CD4-positive, alpha-beta T cell (primary cell): ENCODE measurements around the gene GPN2. TPM values are rescaled to one million over a fixed set of nuclear protein-coding genes. Genes with fewer than 3 reads are reported as not detected.
A peak's percentile ranks its signal among the peaks of the same experiment; 100 is the strongest.

ENCODE experiments used
- ATAC-seq: fragments of 200-7000 bp; cut with Tn5 transposase; one replicate; pipeline ENCODE4 v1.10.0; 2022; ENCODE audit warnings: mild to moderate bottlenecking; ENCODE audit not compliant: poor library complexity
- CTCF ChIA-PET: fragments of 350-600 bp; sonication (Branson Sonifier 250); formaldehyde crosslinking; loops from one replicate; lab custom pipeline; 2021; ENCODE audit warnings: antibody characterized with exemption, inconsistent platforms; lab: Charles Lee
- POLR2A ChIA-PET: fragments of 350-600 bp; sonication (Branson Sonifier 250); formaldehyde crosslinking; loops from one replicate; lab custom pipeline; 2021; ENCODE audit warnings: antibody characterized with exemption, inconsistent platforms; lab: Charles Lee
- DNase-seq, 14 experiments: peaks; one replicate each; pipeline ENCODE4 v3.0.0-alpha.2; 2013 to 2020; ENCODE audit warnings: mixed read lengths in 2 of 14
- H3K27ac ChIP-seq, 2 donors: one replicate each; pipeline versions ENCODE4 v1.5.1 to v1.7.0; 2013; ENCODE audit warnings: low read length in 2 of 2, low read depth in 1 of 2, mild to moderate bottlenecking in 1 of 2
- H3K27me3 ChIP-seq, 2 experiments: 1 replicate in 1 of 2; 2 replicates in 1 of 2; pipeline versions ENCODE4 v1.6.1 to v1.7.0; 2013; ENCODE audit warnings: low read length in 2 of 2, control low read depth in 1 of 2, mild to moderate bottlenecking in 1 of 2, moderate library complexity in 1 of 2; ENCODE audit not compliant: insufficient read depth in 2 of 2, control insufficient read depth in 1 of 2
- H3K36me3 ChIP-seq: one replicate; pipeline ENCODE4 v1.6.1; 2013; ENCODE audit warnings: low read length, control low read depth; ENCODE audit not compliant: insufficient read depth
- H3K4me1 ChIP-seq: one replicate; pipeline ENCODE4 v1.6.1; 2013; ENCODE audit warnings: low read length, control low read depth; ENCODE audit not compliant: insufficient read depth
- H3K4me3 ChIP-seq: one replicate; pipeline ENCODE4 v1.5.1; 2013; ENCODE audit warnings: mild to moderate bottlenecking, low read length, moderate library complexity
- H3K9me3 ChIP-seq, 2 experiments: 1 replicate in 1 of 2; 2 replicates in 1 of 2; pipeline versions ENCODE4 v1.6.1 to v1.7.0; 2013; ENCODE audit warnings: low read length in 2 of 2, mild to moderate bottlenecking in 2 of 2, control low read depth in 1 of 2, moderate library complexity in 1 of 2; ENCODE audit not compliant: control insufficient read depth in 1 of 2, insufficient read depth in 1 of 2
- H3K27ac Mint-ChIP-seq: one replicate; pipeline ENCODE4 v1.8.0; 2020; ENCODE audit warnings: mixed read lengths
- H3K27me3 Mint-ChIP-seq: one replicate; pipeline ENCODE4 v1.8.0; 2021; ENCODE audit warnings: mixed read lengths
- H3K36me3 Mint-ChIP-seq: one replicate; pipeline ENCODE4 v1.8.0; 2021; ENCODE audit warnings: low read depth, mixed read lengths
- H3K4me1 Mint-ChIP-seq: one replicate; pipeline ENCODE4 v1.8.0; 2021; ENCODE audit warnings: low read depth, mixed read lengths
- H3K4me3 Mint-ChIP-seq: one replicate; pipeline ENCODE4 v1.8.0; 2020; ENCODE audit warnings: mild to moderate bottlenecking, mixed read lengths
- H3K9me3 Mint-ChIP-seq: one replicate; pipeline ENCODE4 v1.8.0; 2020; ENCODE audit warnings: mixed read lengths
- CTCF ChIP-seq: fragments of 200-600 bp; IDR thresholded peaks from one replicate; pipeline ENCODE4 v1.8.0; 2022; ENCODE audit warnings: antibody characterized with exemption, mild to moderate bottlenecking
- intact Hi-C, 2 experiments: fragments of 100-400 bp; cut with DNase I in 1 of 2; cut with micrococcal nuclease in 1 of 2; formaldehyde crosslinking; loops; one replicate each; pipeline versions ENCODE4 v1.15.1 to v1.9.0; 2023 to 2025; cut with DNase I, micrococcal nuclease
- total RNA-seq, 174 experiments: library from RNA in 2 of 174; stranded (reverse) in 2 of 174; gene quantifications; one replicate each; pipeline ENCODE4 v1.2.3 and lab custom pipeline; 2021 to 2026

The GPN2 gene
- total RNA-seq, 2 experiments from 2014 or later, result 42.0 to 44.4 TPM

- Mint-ChIP-seq H3K4me1 (peaks cover 76% of the 10 kb centered on the region), H3K9me3 (no peaks in the 10 kb centered on the region), H3K36me3 (peaks cover 33% of the 10 kb centered on the region), H3K27me3 (no peaks in the 10 kb centered on the region), H3K4me3 (peak overlapping the region; percentile 94), H3K27ac (peak overlapping the region; percentile 100)
- no peaks in the 10 kb centered on the region for H3K9me3 ChIP-seq
- ChIA-PET POLR2A (no interaction called here), CTCF (interaction anchor here (1.4 kb wide), 1 partner anchor 8 kb away, joined by 6 read pairs; no protein-coding TSS in a partner anchor)
- intact Hi-C loops, result no loop called here
- peak overlapping the region; percentile 72 to 80 for H3K27ac ChIP-seq
- ATAC-seq (no peak), DNase-seq (no peak)
- H3K4me1 ChIP-seq, result peaks cover 70% of the 10 kb centered on the region
- H3K27me3 ChIP-seq, result no peaks in the 10 kb centered on the region
- TF ChIP-seq CTCF, result no peak
- peak overlapping the region; percentile 71 for H3K4me3 ChIP-seq
- H3K36me3 ChIP-seq, result peaks cover 16% of the 10 kb centered on the region
Observed at GRCh38 chr1:26827106-26827604, 62.9 kb downstream of the GPN2 start.

- intact Hi-C loops, result no loop called here
- H3K27me3 Mint-ChIP-seq, result no peaks in the 10 kb centered on the region
- H3K4me1 Mint-ChIP-seq, result peaks cover 69% of the 10 kb centered on the region
- Histone ChIP-seq H3K4me1 (peaks cover 66% of the 10 kb centered on the region), H3K27me3 (no peaks in the 10 kb centered on the region), H3K4me3 (peak within 1 kb of the TSS; percentile 71), H3K36me3 (peaks cover 9% of the 10 kb centered on the region), H3K9me3 (no peaks in the 10 kb centered on the region), H3K27ac (peak within 1 kb of the TSS; percentile 83 to 88)
- H3K9me3 Mint-ChIP-seq, result no peaks in the 10 kb centered on the region
- peaks cover 27% of the 10 kb centered on the region for H3K36me3 Mint-ChIP-seq
- peak; percentile 39 to 91 (median 66) for DNase-seq
- H3K4me3 Mint-ChIP-seq, result peak within 1 kb of the TSS; percentile 96
- CTCF ChIA-PET, result interaction anchor here (0.6 to 1.4 kb wide), 8 partner anchors 9 to 326 kb away, joined by 3 to 7 read pairs (median 3); no protein-coding TSS in a partner anchor
- TF ChIP-seq CTCF, result peak; percentile 29
- peak; percentile 90 for ATAC-seq
- peak within 1 kb of the TSS; percentile 100 for H3K27ac Mint-ChIP-seq
- POLR2A ChIA-PET, result interaction anchor here (1.0 to 1.5 kb wide), 3 partner anchors 64 to 133 kb away, joined by 4 to 5 read pairs (median 4); partner anchors contain the start of gene GPN2
Observed at GRCh38 chr1:26826261-26827105, 63.6 kb downstream of the GPN2 start, which contains the start of gene ZDHHC18. TSS of gene ZDHHC18 (plus strand) at chr1:26826688. CDS start at chr1:26826805, 117 bp downstream.

Other genes with a start within 250 kb of the GPN2 start
- gene ARID1A, start 194.3 kb downstream of the GPN2 start, total RNA-seq, result 100 to 1,000 TPM; 102 to 103 TPM
- gene PIGV, start 102.3 kb downstream of the GPN2 start, total RNA-seq, result 1 to 10 TPM; 3.8 to 4.7 TPM
- 10 to 100 TPM; 46.2 to 48.0 TPM for gene ZDHHC18, start 63.6 kb downstream of the GPN2 start, total RNA-seq
- 1 to 10 TPM; 1.2 to 2.0 TPM for gene SFN, start 27.1 kb downstream of the GPN2 start, total RNA-seq
- gene GPATCH3, start 10.2 kb upstream of the GPN2 start, total RNA-seq, result 10 to 100 TPM; 30.2 to 32.4 TPM
- not detected for gene NR0B2, start 23.7 kb upstream of the GPN2 start, total RNA-seq
- 10 to 100 TPM; 43.0 to 44.6 TPM for gene NUDC, start 31.5 kb upstream of the GPN2 start, total RNA-seq
- gene KDF1, start 70.2 kb upstream of the GPN2 start, total RNA-seq, result 1 to 10 TPM in 1 of 2 experiments, under 1 TPM in 1; 0.95 to 1.2 TPM
- under 1 TPM; 0.19 to 0.20 TPM for gene TRNP1, start 103.4 kb upstream of the GPN2 start, total RNA-seq
- not detected for gene TENT5B, start 122.6 kb upstream of the GPN2 start, total RNA-seq